Testis (tissue), 3 donors: ENCODE data around the gene KY. TPM values are rescaled to one million over a fixed set of nuclear protein-coding genes. Genes with fewer than 3 reads are reported as not detected.

ENCODE experiments used
- DNase-seq: peaks from one replicate; pipeline ENCODE4 v3.0.0-alpha.2; 2019
- H3K27ac ChIP-seq, 2 donors: fragments of 200-600 bp; sonication (generic); one replicate each; pipeline ENCODE4 v1.5.1; 2019
- H3K27me3 ChIP-seq: fragments of 200-600 bp; sonication (generic); one replicate; pipeline ENCODE4 v1.5.1; 2019
- H3K36me3 ChIP-seq: fragments of 200-600 bp; sonication (generic); one replicate; pipeline ENCODE4 v1.5.1; 2017; ENCODE audit warnings: low read depth; ENCODE audit errors: missing control alignments
- H3K4me1 ChIP-seq: fragments of 200-600 bp; sonication (generic); one replicate; pipeline ENCODE4 v1.5.1; 2019
- H3K4me3 ChIP-seq, 2 donors: fragments of 200-600 bp; sonication (generic); one replicate each; pipeline ENCODE4 v1.5.1; 2017 to 2019
- H3K9me3 ChIP-seq: fragments of 200-600 bp; sonication (generic); one replicate; pipeline ENCODE4 v1.5.1; 2017
- CTCF ChIP-seq, 3 experiments: fragments of 450-650 bp in 2 of 3; fragments of 200-600 bp in 1 of 3; sonication (generic) in 1 of 3; IDR thresholded peaks; one replicate each; pipeline ENCODE4 v1.5.1; 2016 to 2019; ENCODE audit warnings: antibody characterized with exemption in 3 of 3, mild to moderate bottlenecking in 2 of 3, moderate library complexity in 1 of 3
- POLR2A ChIP-seq: fragments of 450-650 bp; IDR thresholded peaks from one replicate; pipeline ENCODE4 v1.6.1; 2017; ENCODE audit warnings: antibody characterized with exemption, mild to moderate bottlenecking, moderate library complexity
- WGBS, 2 donors: methylation state at CpG; one replicate each; pipeline ENCODE4 v1.1.5; 2018; 5-methylcytosine and 5-hydroxymethylcytosine counted together
- intact Hi-C: fragments of 100-400 bp; cut with DNase I; formaldehyde crosslinking; loops from one replicate; pipeline ENCODE4 v1.15.1; 2023; ENCODE audit warnings: low total_unique reads
- polyA plus RNA-seq: library from polyadenylated mRNA; stranded (reverse); fragments of 350-450 nt; fragmentation: Illumina TruSeq; extraction: RNeasy Lipid Tissue Mini Kit (QIAGEN cat#74804); gene quantifications from one replicate; pipeline ENCODE4 v1.2.3, GENCODE V29; 2014; ENCODE audit warnings: low read depth, low replicate concordance; ENCODE audit not compliant: insufficient read depth
- total RNA-seq, 2 donors: library from RNA; depleted of rRNA; stranded (reverse); fragments of >200 nt; gene quantifications; one replicate each; pipeline ENCODE4 v1.2.3, GENCODE V29; 2016

Gene KY
- total and polyA plus RNA-seq, 3 donors from 2014 or later: 0.37 to 2.4 (median 0.71) TPM

- intact Hi-C loops: no loop called here
- no peak for TF ChIP-seq CTCF (IDR thresholded peaks at IDR 0.05)
- no peak for TF ChIP-seq POLR2A
- Histone ChIP-seq H3K36me3 (no peaks in the 10 kb centered on the region), H3K27ac (no peak overlapping the region), H3K4me3 (no peak overlapping the region), H3K9me3 (no peaks in the 10 kb centered on the region), H3K4me1 (no peaks in the 10 kb centered on the region), H3K27me3 (no peaks in the 10 kb centered on the region)
- WGBS, 2 donors: 46 to 50% methylated on average over 1 of the region's 1 CpG
- DNase-seq: no peak
Measured at GRCh38 chr3:134627831-134628230, 23.0 kb downstream of the KY start.

- no peaks in the 10 kb centered on the region for H3K4me1 ChIP-seq
- H3K9me3 ChIP-seq: no peaks in the 10 kb centered on the region
- TF ChIP-seq POLR2A (no peak), CTCF (IDR thresholded peaks at IDR 0.05) (no peak)
- DNase-seq: no peak
- H3K4me3 ChIP-seq: no peak overlapping the region
- no peaks in the 10 kb centered on the region for H3K27me3 ChIP-seq
- no peaks in the 10 kb centered on the region for H3K36me3 ChIP-seq
- intact Hi-C loops: no loop called here
- 80 to 91% methylated on average over 1 to 5 of the region's 5 CpGs for WGBS, 2 donors
- no peak overlapping the region for H3K27ac ChIP-seq
Measured at GRCh38 chr3:134625885-134626741, 24.7 kb downstream of the KY start.

- Histone ChIP-seq H3K36me3 (no peaks in the 10 kb centered on the region), H3K27ac (no peak overlapping the region), H3K9me3 (no peaks in the 10 kb centered on the region), H3K4me3 (no peak overlapping the region), H3K27me3 (no peaks in the 10 kb centered on the region), H3K4me1 (no peaks in the 10 kb centered on the region)
- WGBS, 2 donors: 81 to 88% methylated on average over 8 of the region's 8 CpGs
- intact Hi-C loops: no loop called here
- no peak for DNase-seq
- TF ChIP-seq CTCF (IDR thresholded peaks at IDR 0.05): no peak
Measured at GRCh38 chr3:134625462-134625861, 25.4 kb downstream of the KY start.

GRCh38 chr3:134624537-134625287, 26.1 kb downstream of the KY start:
- H3K4me1 ChIP-seq: no peaks in the 10 kb centered on the region
- no peaks in the 10 kb centered on the region for H3K36me3 ChIP-seq
- H3K27me3 ChIP-seq: no peaks in the 10 kb centered on the region
- no peak overlapping the region for H3K4me3 ChIP-seq
- WGBS, 2 donors: 94 to 95% methylated on average over 4 to 5 of the region's 5 CpGs
- DNase-seq: no peak
- no peaks in the 10 kb centered on the region for H3K9me3 ChIP-seq
- no peak overlapping the region for H3K27ac ChIP-seq
- TF ChIP-seq CTCF (IDR thresholded peaks at IDR 0.05): no peak
- intact Hi-C loops: no loop called here
